ENCODE data around the gene RANBP1.

DNA sequence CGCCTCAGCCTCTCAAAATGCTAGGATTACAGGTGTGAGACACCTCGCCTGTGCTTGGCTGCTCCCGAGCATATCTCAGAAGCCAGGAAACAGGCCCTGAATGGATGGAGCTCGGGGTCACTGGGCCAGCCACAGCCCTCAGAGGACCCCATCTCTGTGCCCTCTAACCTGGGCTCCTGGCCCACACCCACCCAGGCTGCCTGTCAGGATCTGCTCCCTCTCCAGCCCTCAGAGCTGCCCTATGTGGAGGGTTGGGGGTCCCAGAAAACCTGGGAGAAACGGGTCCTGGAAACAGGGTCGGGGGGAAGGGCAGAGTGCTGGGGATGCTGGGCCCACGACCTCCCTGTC, 40.1 kb downstream of the RANBP1 start:
- TF ChIP-seq NRF1 (IDR thresholded peaks at IDR 0.05; ENCODE audit: low read depth, low read length) (no peak), JUND (IDR thresholded peaks at IDR 0.05) (no peak), CTCF (IDR thresholded peaks at IDR 0.05) (no peak), USF2 (IDR thresholded peaks at IDR 0.05; ENCODE audit: borderline replicate concordance, low read depth, low read length) (no peak), MXI1 (IDR thresholded peaks at IDR 0.05; ENCODE audit: low read depth, low read length) (no peak), YY1 (IDR thresholded peaks at IDR 0.05; ENCODE audit: low read depth) (no peak), REST (IDR thresholded peaks at IDR 0.05; ENCODE audit: low read depth, low read length) (no peak), NFIC (IDR thresholded peaks at IDR 0.05; ENCODE audit: borderline replicate concordance) (no peak), EP300 (IDR thresholded peaks at IDR 0.05; ENCODE audit: borderline replicate concordance in 1 of 2, low read depth in 1 of 2, low read length in 1 of 2) (no peak), MAX (IDR thresholded peaks at IDR 0.05; ENCODE audit: low read depth) (no peak), SMC3 (IDR thresholded peaks at IDR 0.05; ENCODE audit: low read depth, low read length) (no peak), RFX5 (IDR thresholded peaks at IDR 0.05; ENCODE audit: low read length) (no peak), MEF2A (IDR thresholded peaks at IDR 0.05; ENCODE audit: borderline replicate concordance, low read depth) (no peak)
- TF ChIP-seq, protein P1, sequence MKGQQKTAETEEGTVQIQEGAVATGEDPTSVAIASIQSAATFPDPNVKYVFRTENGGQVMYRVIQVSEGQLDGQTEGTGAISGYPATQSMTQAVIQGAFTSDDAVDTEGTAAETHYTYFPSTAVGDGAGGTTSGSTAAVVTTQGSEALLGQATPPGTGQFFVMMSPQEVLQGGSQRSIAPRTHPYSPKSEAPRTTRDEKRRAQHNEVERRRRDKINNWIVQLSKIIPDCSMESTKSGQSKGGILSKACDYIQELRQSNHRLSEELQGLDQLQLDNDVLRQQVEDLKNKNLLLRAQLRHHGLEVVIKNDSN (IDR thresholded peaks at IDR 0.05; ENCODE audit: borderline replicate concordance, low read depth): no peak

All from SK-N-SH (cell line).